GM12878 (cell line): Measurements from ENCODE around the gene TECTA. TPM values are rescaled to one million over a fixed set of nuclear protein-coding genes. Genes with fewer than 3 reads are reported as not detected.

Experiments used
- ATAC-seq: fragments of 200-7000 bp; cut with Tn5 transposase; 3 replicates; pipeline ENCODE4 v1.9.1; 2020; ENCODE audit warnings: mild to moderate bottlenecking, moderate library complexity
- BruUV-seq: library from RNA; stranded (reverse); fragments of 400-500 nt; replicated peaks from 2 replicates; lab custom pipeline; 2021; lab: Mats Ljungman, UMichigan
- CTCF ChIA-PET: fragments of 300-600 bp; sonication (Branson Sonifier 250); formaldehyde crosslinking; extraction: SDS; loops from one replicate; lab custom pipeline; 2021; ENCODE audit warnings: inconsistent platforms; lab: Yijun Ruan, JAX
- POLR2A ChIA-PET: fragments of 350-600 bp; formaldehyde crosslinking; extraction: SDS; loops from one replicate; lab custom pipeline; 2021; ENCODE audit warnings: inconsistent platforms; lab: Charles Lee
- RAD21 ChIA-PET: fragments of 300-600 bp; sonication (Branson Sonifier 250); formaldehyde crosslinking; loops from one replicate; lab custom pipeline; 2023; ENCODE audit warnings: antibody characterized with exemption; ENCODE audit not compliant: unreplicated experiment; lab: Charles Lee
- SMC1A ChIA-PET: fragments of 300-600 bp; sonication (Branson Sonifier 250); formaldehyde crosslinking; loops from one replicate; lab custom pipeline; 2023; ENCODE audit not compliant: unreplicated experiment, uncharacterized antibody; lab: Charles Lee
- DNase-seq: peaks from one replicate; pipeline ENCODE4 v3.0.0-alpha.2; 2011; ENCODE audit warnings: low read depth, low spot score
- FAIRE-seq: peaks from 3 replicates; lab custom pipeline; 2011; peaks lifted over from hg19 to GRCh38; lab: Jason Lieb, UNC
- H2AFZ ChIP-seq: 2 replicates; pipeline ENCODE4 v1.6.0; 2011; ENCODE audit warnings: low read depth, low read length, control low read depth; ENCODE audit not compliant: control insufficient read depth
- H3K27ac ChIP-seq: 2 replicates; pipeline ENCODE4 v1.5.1; 2011; ENCODE audit warnings: control low read depth; ENCODE audit not compliant: control insufficient read depth, insufficient read depth
- H3K27me3 ChIP-seq, 2 experiments: replicated peaks in 1 of 2; 2 replicates each; pipeline versions ENCODE4 v1.6.0 to v1.6.1; 2011; ENCODE audit warnings: low read length in 1 of 2; ENCODE audit not compliant: control insufficient read depth in 2 of 2, insufficient read depth in 2 of 2
- H3K36me3 ChIP-seq, 2 experiments: 2 replicates each; pipeline ENCODE4 v1.5.1; 2011; ENCODE audit warnings: low read length in 1 of 2; ENCODE audit not compliant: control insufficient read depth in 2 of 2, insufficient read depth in 2 of 2
- H3K4me1 ChIP-seq: 2 replicates; pipeline ENCODE4 v1.6.1; 2011; ENCODE audit warnings: mild to moderate bottlenecking, low read length, moderate library complexity, mixed read lengths; ENCODE audit not compliant: control insufficient read depth, insufficient read depth
- H3K4me2 ChIP-seq: 2 replicates; pipeline ENCODE4 v1.6.0; 2011; ENCODE audit warnings: control low read depth; ENCODE audit not compliant: control insufficient read depth, insufficient read depth
- H3K4me3 ChIP-seq: fragments of 200-600 bp; sonication (generic); 2 replicates; pipeline ENCODE4 v1.5.1; 2016
- H3K79me2 ChIP-seq: 2 replicates; pipeline ENCODE4 v1.6.0; 2011; ENCODE audit warnings: low read length; ENCODE audit not compliant: control insufficient read depth, insufficient read depth
- H3K9ac ChIP-seq: 2 replicates; pipeline ENCODE4 v1.8.0; 2011; ENCODE audit warnings: low read length, control low read depth, mixed read lengths; ENCODE audit not compliant: control insufficient read depth, insufficient read depth
- H3K9me3 ChIP-seq: replicated peaks from 3 replicates; pipeline ENCODE4 v1.5.1; 2011; ENCODE audit warnings: mild to moderate bottlenecking, low read length; ENCODE audit not compliant: control insufficient read depth, insufficient read depth
- H4K20me1 ChIP-seq: 2 replicates; pipeline ENCODE4 v1.6.0; 2011; ENCODE audit not compliant: control insufficient read depth, insufficient read depth
- E2F4 ChIP-seq: IDR thresholded peaks from 2 replicates; pipeline ENCODE4 v1.6.1; 2012; ENCODE audit warnings: low read depth, low read length, improper control_type of control experiment
- IKZF2 ChIP-seq, 2 experiments: fragments of 450-650 bp; IDR thresholded peaks; 2 replicates each; pipeline ENCODE4 v1.6.1; 2017; ENCODE audit warnings: mild to moderate bottlenecking in 2 of 2, moderate library complexity in 2 of 2
- MTA2 ChIP-seq: fragments of 450-650 bp; IDR thresholded peaks from 2 replicates; pipeline ENCODE4 v1.6.1; 2016; ENCODE audit warnings: low read depth, mild to moderate bottlenecking, moderate library complexity
- MTA3 ChIP-seq: IDR thresholded peaks from 2 replicates; pipeline ENCODE4 v1.6.1; 2012; ENCODE audit warnings: low read length, inconsistent platforms, borderline replicate concordance
- MXI1 ChIP-seq: fragments of 150-350 bp; IDR thresholded peaks from 2 replicates; pipeline ENCODE4 v1.6.1; 2011; ENCODE audit warnings: low read depth, mild to moderate bottlenecking, inconsistent platforms, low read length, improper control_type of control experiment
- NR2C1 ChIP-seq: fragments of 450-650 bp; IDR thresholded peaks from 2 replicates; pipeline ENCODE4 v1.6.1; 2017; ENCODE audit warnings: antibody characterized with exemption, mild to moderate bottlenecking, moderate library complexity
- POU2F2 ChIP-seq: IDR thresholded peaks from 3 replicates; pipeline ENCODE4 v1.6.1; 2011; ENCODE audit warnings: low read depth, mild to moderate bottlenecking, low read length, borderline replicate concordance
- RAD51 ChIP-seq: fragments of 450-650 bp; IDR thresholded peaks from 2 replicates; pipeline ENCODE4 v1.6.1; 2016; ENCODE audit warnings: moderate library complexity, mild to moderate bottlenecking, inconsistent platforms
- SIN3A ChIP-seq: IDR thresholded peaks from 2 replicates; pipeline ENCODE4 v1.6.1; 2012; ENCODE audit warnings: low read depth, low read length, improper control_type of control experiment
- SKIL ChIP-seq: fragments of 450-650 bp; IDR thresholded peaks from 2 replicates; pipeline ENCODE4 v1.6.1; 2017; ENCODE audit warnings: mild to moderate bottlenecking, low read depth, inconsistent platforms; ENCODE audit not compliant: poor library complexity, severe bottlenecking
- ZNF622 ChIP-seq: fragments of 450-650 bp; IDR thresholded peaks from 2 replicates; pipeline ENCODE4 v1.6.1; 2017; ENCODE audit warnings: mild to moderate bottlenecking, inconsistent platforms
- WGBS: methylation state at CpG from one replicate; pipeline ENCODE4 v1.1.6; 2016; ENCODE audit warnings: low lambda C conversion rate; ENCODE audit not compliant: insufficient replicate concordance, insufficient coverage; ENCODE audit errors: missing lambda C conversion rate; 5-methylcytosine and 5-hydroxymethylcytosine counted together
- in situ Hi-C: fragments of 300-500 bp; cut with MboI; formaldehyde crosslinking; loops from 9 replicates; pipeline ENCODE4 v1.14.3; 2018; ENCODE audit warnings: mixed read lengths
- intact Hi-C: fragments of 100-400 bp; cut with micrococcal nuclease; formaldehyde crosslinking; loops from one replicate; pipeline ENCODE4 v1.14.2; 2022; ENCODE audit not compliant: unreplicated experiment
- polyA plus RNA-seq, 11 experiments: library from polyadenylated mRNA; depleted of rRNA in 4 of 11; unstranded in 6 of 11; stranded (reverse) in 5 of 11; fragments of >200 nt; fragmentation: Nextera tagmentation in 4 of 11; fragmentation: Illumina TruSeq in 1 of 11; extraction: Ambion mirVana in 4 of 11; extraction: Trizol in 1 of 11; gene quantifications; 1 replicate in 1 of 11; 2 replicates in 10 of 11; pipeline versions ENCODE4 v1.2.1 to v1.2.3, GENCODE V29; 2011 to 2016; ENCODE audit warnings: inconsistent platforms in 2 of 11, missing spikeins in 2 of 11, low read depth in 1 of 11
- total RNA-seq, 4 experiments: library from RNA; depleted of rRNA in 3 of 4; stranded (reverse); fragments of >200 nt in 3 of 4; fragmentation: Illumina TruSeq in 1 of 4; extraction: Trizol in 1 of 4; gene quantifications; 2 replicates each; pipeline versions ENCODE4 v1.2.1 to v1.2.3, GENCODE V29; 2013 to 2021

The TECTA gene
- total and polyA plus RNA-seq, 10 of the 15 experiments (the other 5 are each of a cell fraction or from before 2014, with no cell fraction given) = under 0.01 to 0.14 (median 0.05) TPM; not detected in 1

GRCh38 chr11:121110871-121111724 is 10.1 kb downstream of the TECTA start:
- TF ChIP-seq IKZF2 (IDR thresholded peaks at IDR 0.05) = no peak
- TF ChIP-seq MXI1 = no peak
- TF ChIP-seq E2F4 = no peak
- no peak for TF ChIP-seq ZNF622
- no peak for TF ChIP-seq RAD51
- no peak for TF ChIP-seq SIN3A
- TF ChIP-seq MTA3 = no peak
- TF ChIP-seq NR2C1 = no peak
- no peak for TF ChIP-seq MTA2
- no peak for TF ChIP-seq SKIL
- no peak for TF ChIP-seq POU2F2
- H3K36me3 ChIP-seq = no peaks in the 10 kb centered on the region
- H4K20me1 ChIP-seq = no peaks in the 10 kb centered on the region
- no peak overlapping the region for H2AFZ ChIP-seq
- in situ Hi-C loops = no loop called here
- H3K4me1 ChIP-seq = no peaks in the 10 kb centered on the region
- no peak for DNase-seq
- peaks cover 0 to 6% of the 10 kb centered on the region in 2 experiments; a peak in 2 of 4 replicates for H3K27me3 ChIP-seq
- no peak overlapping the region for H3K27ac ChIP-seq
- no peaks in the 10 kb centered on the region for H3K9me3 ChIP-seq
- RAD21 ChIA-PET = interaction anchor here (0.9 to 1.8 kb wide), 3 partner anchors 84 to 183 kb away, joined by 3 to 5 read pairs (median 3); no protein-coding TSS in a partner anchor
- intact Hi-C loops = loop anchor here (5.0 to 10.0 kb wide), 2 partner anchors 306 to 599 kb away; partner anchors contain the start of gene GRIK4
- H3K4me3 ChIP-seq = no peak overlapping the region
- CTCF ChIA-PET = interaction anchor here (0.6 to 1.5 kb wide), 9 partner anchors 51 to 773 kb away, joined by 3 to 6 read pairs (median 4); no protein-coding TSS in a partner anchor
- POLR2A ChIA-PET = no interaction called here
- H3K4me2 ChIP-seq = no peak overlapping the region
- H3K9ac ChIP-seq = no peak overlapping the region
- H3K79me2 ChIP-seq = no peaks in the 10 kb centered on the region
- SMC1A ChIA-PET = interaction anchor here (0.9 to 1.9 kb wide), 5 partner anchors 27 to 176 kb away, joined by 3 to 6 read pairs (median 3); no protein-coding TSS in a partner anchor
- BruUV-seq = no TSS peak
- no peak for FAIRE-seq
- no peak for ATAC-seq
- WGBS = 46% methylated on average over 10 of the region's 10 CpGs
